ENCODE results near the gene SCYGR5.

SCYGR5 gene

DNA sequence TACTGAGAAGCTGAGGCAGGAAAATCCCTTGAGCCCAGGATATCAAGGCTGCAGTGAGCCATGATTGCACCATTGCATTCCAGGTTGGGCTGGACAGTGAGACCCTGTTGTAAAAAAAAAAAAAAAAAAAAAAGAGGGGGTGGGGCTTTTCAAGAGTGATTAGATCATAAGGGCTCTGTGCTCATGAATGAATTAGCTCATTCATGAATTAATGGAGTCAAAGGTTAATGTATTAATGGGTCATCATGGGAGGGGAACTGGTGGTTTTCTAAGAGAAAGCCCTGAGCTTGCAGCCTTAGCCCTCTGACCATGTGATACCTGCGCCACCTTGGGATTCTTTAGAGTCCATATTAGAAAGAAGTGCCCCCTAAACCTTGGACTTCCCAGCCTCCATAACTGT is 46.7 kb downstream of the SCYGR5 start:
- no peaks in the 10 kb centered on the region for H3K9me3 ChIP-seq (ENCODE audit: control insufficient read depth, insufficient read depth, low read depth, low read length)
- H3K4me1 ChIP-seq (ENCODE audit: control insufficient read depth, insufficient read depth, low read length) = no peaks in the 10 kb centered on the region
- H3K4me3 ChIP-seq (ENCODE audit: low read depth, low read length) = no peak overlapping the region
- H3K36me3 ChIP-seq (ENCODE audit: control insufficient read depth in 2 of 2, insufficient read depth in 1 of 2, low read length in 2 of 2) = no peaks in the 10 kb centered on the region
- no peak overlapping the region for H3K27ac ChIP-seq (ENCODE audit: extremely low read depth, low read depth, low read length)
- TF ChIP-seq, protein P1, sequence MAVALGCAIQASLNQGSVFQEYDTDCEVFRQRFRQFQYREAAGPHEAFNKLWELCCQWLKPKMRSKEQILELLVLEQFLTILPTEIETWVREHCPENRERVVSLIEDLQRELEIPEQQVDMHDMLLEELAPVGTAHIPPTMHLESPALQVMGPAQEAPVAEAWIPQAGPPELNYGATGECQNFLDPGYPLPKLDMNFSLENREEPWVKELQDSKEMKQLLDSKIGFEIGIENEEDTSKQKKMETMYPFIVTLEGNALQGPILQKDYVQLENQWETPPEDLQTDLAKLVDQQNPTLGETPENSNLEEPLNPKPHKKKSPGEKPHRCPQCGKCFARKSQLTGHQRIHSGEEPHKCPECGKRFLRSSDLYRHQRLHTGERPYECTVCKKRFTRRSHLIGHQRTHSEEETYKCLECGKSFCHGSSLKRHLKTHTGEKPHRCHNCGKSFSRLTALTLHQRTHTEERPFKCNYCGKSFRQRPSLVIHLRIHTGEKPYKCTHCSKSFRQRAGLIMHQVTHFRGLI (tag by site-specific recombination; IDR thresholded peaks at IDR 0.05) = peak; percentile 72; the same call in 1 of the 2 replicates
- TF ChIP-seq ZNF404 (tag by site-specific recombination; IDR thresholded peaks at IDR 0.05) = no peak
- ChIA-PET POLR2A (no interaction called here), CTCF (interaction anchor here (0.5 kb wide), 1 partner anchor 55 kb away, joined by 5 read pairs; no protein-coding TSS in a partner anchor)

DNA sequence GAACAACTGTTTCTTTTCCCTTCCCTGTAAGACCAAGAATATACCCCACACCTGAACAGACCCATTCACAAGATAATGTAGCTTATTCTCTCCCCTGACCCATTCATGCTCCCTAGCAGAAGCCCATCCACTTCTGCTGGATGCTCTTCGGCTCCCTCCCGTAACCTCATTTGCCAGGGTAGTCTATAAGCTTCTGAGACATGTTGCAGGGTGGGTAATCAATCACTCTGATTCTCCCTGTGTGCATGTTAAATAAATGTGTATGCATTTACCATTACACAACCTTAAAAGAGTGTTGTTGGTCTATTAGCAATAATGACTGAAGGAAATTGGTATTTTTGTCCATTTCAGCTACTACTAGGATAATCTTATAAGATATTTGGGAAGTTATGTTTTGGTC is 49.9 kb downstream of the SCYGR5 start:
- ChIA-PET CTCF (no interaction called here), POLR2A (no interaction called here)
- TF ChIP-seq, protein P2, sequence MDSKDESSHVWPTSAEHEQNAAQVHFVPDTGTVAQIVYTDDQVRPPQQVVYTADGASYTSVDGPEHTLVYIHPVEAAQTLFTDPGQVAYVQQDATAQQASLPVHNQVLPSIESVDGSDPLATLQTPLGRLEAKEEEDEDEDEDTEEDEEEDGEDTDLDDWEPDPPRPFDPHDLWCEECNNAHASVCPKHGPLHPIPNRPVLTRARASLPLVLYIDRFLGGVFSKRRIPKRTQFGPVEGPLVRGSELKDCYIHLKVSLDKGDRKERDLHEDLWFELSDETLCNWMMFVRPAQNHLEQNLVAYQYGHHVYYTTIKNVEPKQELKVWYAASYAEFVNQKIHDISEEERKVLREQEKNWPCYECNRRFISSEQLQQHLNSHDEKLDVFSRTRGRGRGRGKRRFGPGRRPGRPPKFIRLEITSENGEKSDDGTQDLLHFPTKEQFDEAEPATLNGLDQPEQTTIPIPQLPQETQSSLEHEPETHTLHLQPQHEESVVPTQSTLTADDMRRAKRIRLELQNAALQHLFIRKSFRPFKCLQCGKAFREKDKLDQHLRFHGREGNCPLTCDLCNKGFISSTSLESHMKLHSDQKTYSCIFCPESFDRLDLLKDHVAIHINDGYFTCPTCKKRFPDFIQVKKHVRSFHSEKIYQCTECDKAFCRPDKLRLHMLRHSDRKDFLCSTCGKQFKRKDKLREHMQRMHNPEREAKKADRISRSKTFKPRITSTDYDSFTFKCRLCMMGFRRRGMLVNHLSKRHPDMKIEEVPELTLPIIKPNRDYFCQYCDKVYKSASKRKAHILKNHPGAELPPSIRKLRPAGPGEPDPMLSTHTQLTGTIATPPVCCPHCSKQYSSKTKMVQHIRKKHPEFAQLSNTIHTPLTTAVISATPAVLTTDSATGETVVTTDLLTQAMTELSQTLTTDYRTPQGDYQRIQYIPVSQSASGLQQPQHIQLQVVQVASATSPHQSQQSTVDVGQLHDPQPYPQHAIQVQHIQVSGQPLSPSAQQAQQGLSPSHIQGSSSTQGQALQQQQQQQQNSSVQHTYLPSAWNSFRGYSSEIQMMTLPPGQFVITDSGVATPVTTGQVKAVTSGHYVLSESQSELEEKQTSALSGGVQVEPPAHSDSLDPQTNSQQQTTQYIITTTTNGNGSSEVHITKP (tag by site-specific recombination; IDR thresholded peaks at IDR 0.05) = no peak
- TF ChIP-seq ZNF660 (tag by site-specific recombination; IDR thresholded peaks at IDR 0.05) = peak; percentile 98
- no peak overlapping the region for H3K4me3 ChIP-seq (ENCODE audit: low read depth, low read length)
- H3K36me3 ChIP-seq (ENCODE audit: control insufficient read depth in 2 of 2, insufficient read depth in 1 of 2, low read length in 2 of 2) = no peaks in the 10 kb centered on the region
- H3K4me1 ChIP-seq (ENCODE audit: control insufficient read depth, insufficient read depth, low read length) = no peaks in the 10 kb centered on the region
- no peak overlapping the region for H3K27ac ChIP-seq (ENCODE audit: extremely low read depth, low read depth, low read length)
- no peaks in the 10 kb centered on the region for H3K9me3 ChIP-seq (ENCODE audit: control insufficient read depth, insufficient read depth, low read depth, low read length)

Data from HEK293 (cell line).